Activated CD4-positive, CD25-positive, alpha-beta regulatory T cell treated with anti-CD3 and anti-CD28 coated beads, Interleukin-2, amount 50 U/mL, for 72 hours (primary cell): Measurements from ENCODE around the gene FZD2.
"Not testable (repeated sequence)": the region's sequence is repeated elsewhere in the genome, so short reads cannot be mapped to it uniquely, and the experiment has no call there.

Experiments used
- DNase-seq: peaks from one replicate; pipeline ENCODE4 v3.0.0; 2021

FZD2 gene

GRCh38 chr17:44578947-44579346 is 21.7 kb downstream of the FZD2 start:
- no peak for DNase-seq

- DNase-seq, result no peak
Measured at GRCh38 chr17:44581868-44582267, 24.6 kb downstream of the FZD2 start.

- no peak for DNase-seq
Measured at GRCh38 chr17:44584443-44584842, 27.2 kb downstream of the FZD2 start.

GRCh38 chr17:44585315-44585714 is 28.0 kb downstream of the FZD2 start:
- no peak for DNase-seq

- DNase-seq, result no peak
Measured at GRCh38 chr17:44587339-44587738, 30.1 kb downstream of the FZD2 start.

- no peak for DNase-seq
Measured at GRCh38 chr17:44589316-44590071, 32.2 kb downstream of the FZD2 start.

GRCh38 chr17:44590072-44590462 is 32.8 kb downstream of the FZD2 start:
- DNase-seq, result not testable (repeated sequence)

GRCh38 chr17:44590762-44591161 is 33.5 kb downstream of the FZD2 start:
- not testable (repeated sequence) for DNase-seq

GRCh38 chr17:44591206-44591605 is 33.9 kb downstream of the FZD2 start:
- DNase-seq, result no peak

GRCh38 chr17:44593156-44593555 is 35.9 kb downstream of the FZD2 start:
- DNase-seq, result no peak

- no peak for DNase-seq
Measured at GRCh38 chr17:44595216-44595775, 38.0 kb downstream of the FZD2 start.

- no peak for DNase-seq
Measured at GRCh38 chr17:44598329-44598728, 41.0 kb downstream of the FZD2 start.

GRCh38 chr17:44598932-44599297 is 41.6 kb downstream of the FZD2 start:
- DNase-seq, result no peak

- no peak for DNase-seq
Measured at GRCh38 chr17:44599298-44600175, 42.3 kb downstream of the FZD2 start.

- no peak for DNase-seq
Measured at GRCh38 chr17:44601539-44601938, 44.3 kb downstream of the FZD2 start.

GRCh38 chr17:44601973-44602372 is 44.7 kb downstream of the FZD2 start:
- no peak for DNase-seq

- no peak for DNase-seq
Measured at GRCh38 chr17:44602390-44602789, 45.1 kb downstream of the FZD2 start.

GRCh38 chr17:44602970-44603369 is 45.7 kb downstream of the FZD2 start:
- DNase-seq, result no peak

- DNase-seq, result no peak
Measured at GRCh38 chr17:44604116-44604761, 47.0 kb downstream of the FZD2 start.

- DNase-seq, result no peak
Measured at GRCh38 chr17:44604768-44605485, 47.6 kb downstream of the FZD2 start.

GRCh38 chr17:44606658-44607057 is 49.4 kb downstream of the FZD2 start:
- DNase-seq, result no peak

GRCh38 chr17:44607836-44608690 is 50.8 kb downstream of the FZD2 start:
- no peak for DNase-seq
